Measurements from ENCODE around the gene MAST4.
"Not testable (repeated sequence)": the region's sequence is repeated elsewhere in the genome, so short reads cannot be mapped to it uniquely, and the experiment has no call there.

MAST4 gene

DNA sequence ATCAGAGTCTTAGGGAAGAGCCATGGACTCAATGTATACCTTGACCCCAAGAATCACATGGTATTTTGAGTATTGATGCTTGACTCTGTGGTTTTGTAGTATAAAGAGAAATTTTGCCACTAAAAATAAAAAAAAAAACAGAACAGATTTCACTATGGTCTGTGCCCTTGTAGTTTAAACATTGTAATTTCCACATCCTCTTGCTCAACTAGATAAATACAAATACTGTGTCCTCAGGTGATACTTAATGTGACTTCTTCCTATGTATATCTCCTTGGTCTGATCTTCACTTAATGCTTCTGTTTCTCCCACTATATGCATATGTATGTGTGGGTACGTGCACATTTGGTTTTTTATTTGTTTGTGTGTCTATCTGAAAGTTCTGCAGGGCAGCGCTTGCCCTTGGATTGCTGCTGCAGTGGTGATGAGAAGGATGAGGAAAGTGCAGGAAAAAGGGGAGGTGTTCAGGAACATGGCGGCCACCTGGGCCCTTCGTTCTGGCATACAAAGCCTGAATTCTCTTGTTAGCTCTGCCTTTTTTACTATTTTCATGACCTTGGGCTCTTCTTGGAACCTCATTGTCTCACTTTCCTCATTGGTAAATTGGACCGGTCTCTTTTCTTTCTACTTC, 222.2 kb downstream of the MAST4 start:
- no peak for DNase-seq

DNA sequence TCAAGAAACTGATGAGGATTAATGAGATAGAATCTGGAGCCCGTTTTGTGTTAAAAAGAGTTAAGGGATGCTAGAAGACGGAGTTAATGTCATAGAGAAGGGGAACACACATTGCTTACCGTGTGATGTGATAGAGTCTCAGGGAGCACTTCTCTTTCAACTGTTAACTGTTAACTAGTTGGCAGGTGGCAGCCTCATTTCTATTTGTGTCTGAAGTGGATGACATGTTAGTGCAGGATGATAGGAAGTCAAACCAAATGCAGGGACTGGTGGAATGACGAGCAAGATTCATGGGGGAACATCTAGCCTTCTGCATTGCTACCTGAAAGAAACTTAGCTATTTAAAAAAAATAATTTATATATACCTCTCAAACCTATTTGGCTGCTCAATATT, 222.7 kb downstream of the MAST4 start:
- DNase-seq, result no peak

DNA sequence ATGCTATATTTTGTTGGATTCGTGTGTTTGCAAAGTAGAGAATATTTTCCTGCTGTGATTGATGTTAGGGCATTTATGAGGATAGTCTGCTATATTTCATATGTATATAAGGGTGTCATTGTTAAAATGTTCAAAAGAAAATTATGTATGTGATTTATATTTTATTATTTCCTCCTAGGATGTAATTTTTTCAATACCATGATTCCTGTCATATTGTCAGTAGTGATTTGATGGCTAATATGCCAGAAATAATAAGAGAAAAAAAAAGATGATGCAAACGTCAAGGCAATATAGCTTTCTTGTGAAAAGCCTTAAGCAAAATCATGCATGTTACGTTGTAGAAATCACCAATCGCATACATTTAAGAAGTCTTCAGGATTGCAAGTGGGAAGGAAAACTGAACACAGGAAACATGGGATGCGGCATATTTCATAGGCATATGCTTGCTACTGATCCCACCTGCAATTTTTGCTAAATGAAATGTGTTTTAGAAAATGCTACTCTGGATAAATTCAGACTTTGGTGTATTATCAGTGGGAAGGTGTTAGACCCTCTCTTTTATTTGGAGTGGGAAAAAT, 224.5 kb downstream of the MAST4 start:
- DNase-seq, result no peak

DNA sequence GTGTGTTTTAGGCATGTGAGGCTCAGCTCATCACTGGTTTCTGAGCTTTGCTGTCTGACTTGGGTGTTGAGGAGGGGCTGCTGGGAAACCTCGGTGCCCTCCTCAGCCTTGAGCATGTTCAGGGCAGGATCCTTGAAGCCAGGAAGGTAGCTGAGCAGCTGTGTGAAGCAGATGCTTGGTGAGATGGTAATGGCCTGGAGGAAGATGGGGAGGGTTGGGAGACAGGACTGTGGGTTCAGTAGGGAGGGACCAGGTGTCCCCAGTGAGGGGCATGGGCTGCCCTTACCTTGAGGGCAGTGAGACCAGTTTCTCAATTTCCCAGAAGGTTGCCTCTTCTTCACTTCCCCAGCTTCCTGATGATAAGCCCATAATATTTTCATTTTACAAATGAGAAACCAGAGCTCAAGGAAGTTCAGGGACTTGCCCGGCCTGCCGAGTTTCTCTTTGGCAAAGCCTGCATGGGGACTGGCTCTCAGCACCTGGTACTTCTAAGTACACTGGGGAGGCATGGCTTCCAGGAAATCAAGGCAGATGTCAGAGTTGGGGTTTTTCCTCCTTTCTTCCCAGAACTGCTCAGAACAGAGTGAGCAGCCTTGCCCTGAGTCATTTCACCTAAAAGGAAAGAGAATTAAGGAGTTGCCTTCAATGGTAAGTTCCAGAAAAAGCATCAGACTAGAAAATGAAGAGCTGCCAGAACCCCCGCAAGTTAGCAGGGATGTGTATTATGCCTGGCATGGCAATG, 225.7 kb downstream of the MAST4 start:
- DNase-seq, result no peak

DNA sequence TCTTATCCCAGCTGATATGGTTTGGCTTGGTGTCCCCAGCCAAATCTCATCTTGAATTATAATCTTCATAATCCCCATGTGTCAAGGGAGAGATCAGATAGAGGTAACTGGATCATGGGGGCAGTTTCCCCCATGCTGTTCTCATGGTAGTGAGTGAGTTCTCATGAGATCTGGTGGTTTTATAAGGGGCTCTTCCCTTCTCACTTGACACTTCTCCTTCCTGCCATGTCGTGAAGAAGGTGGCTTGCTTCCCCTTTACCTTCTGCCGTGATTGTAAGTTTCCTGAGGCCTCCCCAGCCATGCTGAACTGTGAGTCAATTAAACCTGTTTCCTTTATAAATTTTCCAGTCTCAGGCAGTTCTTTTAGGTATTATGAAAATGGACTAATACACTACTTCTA, 226.7 kb downstream of the MAST4 start:
- not testable (repeated sequence) for DNase-seq

DNA sequence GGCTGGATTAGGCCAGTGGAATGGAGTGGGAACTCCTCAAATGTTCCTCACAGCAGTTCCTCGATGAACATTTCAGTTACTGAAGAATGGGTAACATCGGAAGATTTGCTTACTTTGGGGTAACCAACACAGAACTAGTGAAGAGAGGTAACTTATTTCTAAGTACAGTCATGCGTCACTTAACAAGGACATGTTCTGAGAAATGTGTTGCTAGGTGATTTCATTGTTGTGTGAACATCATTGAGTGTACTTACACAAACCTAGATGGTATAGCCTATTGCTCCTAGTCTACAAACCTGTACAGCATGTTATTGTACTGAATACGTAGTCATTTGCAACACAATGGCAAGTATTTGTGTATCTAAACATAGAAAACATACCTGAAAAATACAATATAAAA, 228.3 kb downstream of the MAST4 start:
- DNase-seq, result no peak

DNA sequence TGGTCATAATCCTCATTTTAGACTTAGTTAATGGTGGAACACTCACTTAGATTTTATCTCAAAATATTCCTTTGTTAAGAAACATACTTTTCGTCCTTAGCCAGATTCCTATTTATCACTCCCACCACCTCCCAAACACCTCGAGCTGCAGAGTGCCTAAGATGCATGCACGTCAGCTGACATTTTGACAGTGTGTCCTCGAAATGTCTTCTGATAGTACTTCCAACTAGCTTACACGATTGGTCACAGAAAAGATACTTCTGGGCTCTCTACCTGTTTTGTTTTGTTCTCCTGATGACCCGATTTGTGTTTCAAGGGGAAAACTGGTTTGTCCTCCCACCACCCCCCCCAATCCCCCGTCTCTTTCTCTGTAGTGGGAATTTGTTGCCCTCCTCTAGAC, 230.1 kb downstream of the MAST4 start:
- DNase-seq, result no peak

DNA sequence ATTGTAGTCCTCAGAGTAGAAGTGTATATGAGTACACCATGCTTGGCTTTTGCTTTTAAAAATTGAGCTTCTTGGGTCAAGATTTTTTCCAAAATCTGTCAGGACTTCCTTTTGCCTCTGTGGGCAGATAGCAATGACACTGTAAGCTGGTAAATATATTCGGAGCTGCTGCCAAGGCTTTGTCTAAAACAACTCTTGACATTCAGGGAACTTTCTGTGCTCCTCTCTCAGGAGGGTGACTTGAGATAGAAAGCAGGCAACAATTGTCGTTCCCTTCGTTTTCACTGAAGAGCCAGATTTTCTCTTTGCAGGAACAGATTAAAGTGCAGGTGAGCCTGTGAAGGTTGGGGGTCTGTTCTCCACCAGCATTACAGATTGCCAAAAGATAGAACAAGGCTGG, 230.5 kb downstream of the MAST4 start:
- no peak for DNase-seq

DNA sequence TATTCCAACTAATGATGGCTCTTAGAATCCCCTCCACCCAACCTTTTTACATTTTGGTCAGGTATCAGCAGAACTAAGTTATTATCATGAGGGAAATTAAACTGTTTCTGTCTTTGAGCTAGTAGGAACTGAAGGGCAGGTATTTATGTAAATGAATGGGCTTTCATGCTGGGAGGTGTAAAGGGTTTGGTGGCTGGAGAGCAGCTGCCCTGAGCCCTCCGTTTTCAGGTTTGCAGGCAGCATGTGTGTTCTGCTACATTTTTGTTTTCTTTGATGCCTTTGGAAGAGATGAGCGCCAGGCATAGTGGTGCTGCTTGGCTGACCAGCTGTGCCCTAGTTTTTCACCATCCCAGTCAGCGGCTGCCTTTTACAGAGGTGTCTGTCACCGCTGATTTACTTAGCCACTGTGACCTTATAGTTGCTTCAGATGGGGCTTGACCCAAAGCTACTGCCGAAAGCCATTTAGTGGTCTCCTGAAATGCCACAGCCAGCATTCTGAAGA, 231.9 kb downstream of the MAST4 start:
- DNase-seq, result no peak

DNA sequence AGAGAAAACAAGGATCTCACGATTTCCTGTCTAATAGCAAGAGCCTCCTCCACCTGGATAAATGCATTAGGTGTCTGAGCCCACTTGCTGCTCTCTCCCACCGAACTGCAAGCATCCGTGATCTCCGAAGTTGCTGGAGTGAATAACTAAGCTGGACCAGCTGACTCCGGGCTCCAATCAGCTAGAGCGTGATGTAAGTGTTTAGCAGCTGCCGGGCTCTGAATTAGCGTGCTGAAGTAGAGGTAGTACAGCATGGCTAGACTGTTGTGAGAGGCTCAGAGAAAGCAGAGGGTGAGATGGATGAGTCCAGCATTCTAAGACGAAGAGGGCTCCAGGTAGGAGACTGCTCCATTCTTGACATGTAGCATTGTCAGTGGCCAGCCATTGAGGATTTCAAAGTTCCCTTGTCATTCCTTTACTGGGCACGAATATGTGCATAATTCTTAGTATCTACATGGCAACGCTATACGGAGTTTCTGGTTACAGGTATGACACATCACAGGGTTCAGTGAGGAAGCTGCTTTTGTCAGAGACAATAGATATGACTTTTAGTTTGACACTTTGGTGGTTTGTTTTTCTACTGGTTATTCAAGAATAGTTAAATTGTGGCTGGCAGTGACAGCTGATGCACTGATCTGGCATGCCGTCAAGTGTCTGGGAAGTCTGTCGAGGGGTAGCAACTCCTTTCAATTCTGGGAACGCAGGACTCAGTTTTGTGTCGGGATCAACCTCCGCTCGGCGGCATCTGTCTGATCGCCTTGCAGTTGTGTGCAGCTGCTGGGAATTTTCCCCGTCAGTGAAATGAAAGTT, 232.6 kb downstream of the MAST4 start:
- no peak for DNase-seq

DNA sequence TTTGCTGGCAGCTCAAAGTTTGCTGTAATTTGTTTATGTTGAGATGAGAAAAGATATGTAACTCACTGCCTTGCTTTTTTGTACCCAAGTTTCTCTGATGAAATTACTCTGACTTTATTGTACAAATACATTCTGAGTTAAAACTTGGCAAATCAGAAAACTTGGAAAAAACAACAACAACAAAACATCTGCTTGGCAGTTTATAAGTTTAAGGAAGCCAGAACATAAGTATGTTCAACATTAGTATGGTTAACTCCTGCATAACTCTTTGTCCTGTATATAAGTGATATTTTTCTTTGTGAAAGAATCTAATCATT, 233.1 kb downstream of the MAST4 start:
- DNase-seq, result no peak

DNA sequence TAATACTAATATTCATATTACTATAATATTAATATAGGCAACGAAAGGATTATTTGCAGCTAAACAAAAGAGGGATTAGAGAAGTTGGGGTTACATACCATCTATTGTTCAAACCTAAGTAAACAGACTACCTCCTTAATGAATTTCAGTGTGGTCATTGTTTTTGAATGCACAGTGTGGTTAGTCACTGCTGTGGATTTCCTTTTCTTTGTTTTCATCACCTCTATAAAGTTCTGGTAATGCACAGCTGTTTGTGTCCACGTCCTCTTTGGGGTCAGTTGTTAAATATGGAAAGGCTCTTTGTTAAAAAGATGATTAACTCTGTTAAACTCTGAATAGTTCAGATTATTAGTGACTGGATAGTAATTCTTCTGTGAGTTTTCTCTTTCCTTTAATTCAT, 233.6 kb downstream of the MAST4 start:
- DNase-seq, result no peak

DNA sequence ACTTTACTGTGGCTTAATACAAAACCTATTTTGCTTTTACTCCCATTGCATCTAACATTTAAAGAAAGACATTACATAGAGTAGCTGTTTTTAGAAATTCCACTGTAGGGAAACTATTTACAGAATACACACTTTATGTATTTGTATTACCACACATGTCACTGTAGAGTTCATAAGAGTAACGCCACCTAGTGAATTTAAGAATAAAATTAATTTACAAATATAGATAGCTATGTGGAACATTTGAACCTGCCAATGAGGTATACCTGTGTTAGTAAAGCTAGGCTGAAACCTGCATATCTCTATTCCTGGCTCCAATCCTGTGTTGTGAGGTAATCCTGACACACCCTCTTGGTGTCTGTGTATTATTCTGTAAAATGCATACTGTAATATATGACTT, 234.4 kb downstream of the MAST4 start:
- no peak for DNase-seq

DNA sequence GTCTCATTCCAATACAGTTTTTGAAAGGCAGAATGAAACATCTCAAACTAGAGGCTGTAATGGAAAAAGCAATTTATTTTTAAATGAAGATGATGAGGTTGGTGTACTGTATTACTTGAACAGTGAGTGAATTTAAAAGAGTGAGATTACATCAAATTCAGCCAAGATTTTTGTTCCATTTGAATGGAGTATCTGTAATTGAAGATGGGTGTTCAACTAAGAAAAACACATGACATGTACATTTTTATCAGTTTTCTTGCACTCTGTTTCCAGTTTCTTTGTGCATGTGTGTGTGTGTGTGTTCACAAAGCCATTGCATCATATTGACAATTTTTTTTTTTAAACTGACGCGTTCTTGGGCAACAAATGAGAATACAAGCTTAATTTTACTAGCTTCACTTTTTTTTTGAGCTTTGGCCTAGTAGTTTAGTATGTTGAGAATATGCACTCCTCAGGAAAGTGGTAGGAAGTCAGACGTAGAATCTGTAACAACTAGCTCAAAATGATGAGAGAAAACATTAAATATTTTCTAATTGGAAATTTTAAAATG, 243.5 kb downstream of the MAST4 start:
- DNase-seq, result no peak

DNA sequence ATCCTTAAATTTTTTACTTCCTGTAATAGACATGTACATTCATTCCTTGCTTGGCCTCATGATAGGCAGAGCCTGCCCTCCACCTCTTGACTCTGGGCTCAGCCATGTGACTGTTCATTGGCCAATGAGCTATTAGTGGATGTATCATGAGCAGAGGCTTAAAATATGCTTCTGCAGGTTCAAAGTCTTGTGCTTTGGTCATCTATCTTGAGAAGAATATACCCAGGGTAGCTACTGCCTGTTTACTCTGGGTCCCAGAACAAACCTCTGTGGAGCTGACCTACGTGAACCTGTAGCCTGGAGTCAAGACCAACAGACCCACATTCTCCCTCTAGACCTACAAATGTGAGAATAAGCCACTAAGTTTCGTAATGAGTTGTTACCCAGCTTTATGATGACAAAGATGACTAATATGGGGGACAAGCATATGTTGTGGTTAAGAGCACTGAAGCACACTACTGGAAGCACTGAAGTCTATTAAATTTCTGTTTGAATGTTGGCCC, 244.4 kb downstream of the MAST4 start:
- peak; percentile 73 for DNase-seq

DNA sequence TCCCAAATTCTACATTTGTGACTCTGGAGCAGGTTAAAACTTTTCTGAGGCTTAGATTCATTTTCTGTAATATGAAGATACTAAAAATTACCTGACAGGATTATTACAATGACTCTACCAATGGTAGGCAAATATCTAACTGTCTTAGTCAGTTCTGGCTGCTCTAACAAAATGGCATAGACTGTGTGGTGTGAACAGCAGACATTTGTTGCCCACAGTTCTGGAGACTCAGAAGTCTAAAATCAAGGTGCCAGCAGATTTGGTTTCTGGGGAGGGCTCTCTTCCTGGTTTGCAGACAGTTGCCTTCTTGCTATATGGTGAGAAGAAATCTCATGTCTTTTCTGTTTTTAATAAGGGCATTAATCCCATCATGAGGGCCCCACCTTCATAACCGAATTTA, 245.1 kb downstream of the MAST4 start:
- no peak for DNase-seq

DNA sequence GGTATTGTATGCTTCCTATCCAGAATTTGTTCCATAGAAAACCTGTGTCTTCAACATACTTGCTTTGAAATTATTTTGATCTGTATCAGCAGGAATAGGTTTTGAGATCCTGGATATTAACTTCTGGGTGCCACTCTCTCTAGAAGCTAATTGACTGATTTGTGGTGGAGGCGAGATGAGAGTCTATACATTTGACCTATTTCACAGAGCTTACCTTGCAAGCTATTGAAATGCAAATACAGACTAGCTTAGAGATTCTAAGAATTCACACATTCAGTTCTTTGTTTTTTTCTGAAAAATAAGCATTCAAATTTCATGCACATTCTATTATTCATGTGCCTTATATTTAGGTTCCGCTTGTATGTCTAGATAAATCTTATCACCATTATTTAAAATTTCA, 246.3 kb downstream of the MAST4 start:
- no peak for DNase-seq

DNA sequence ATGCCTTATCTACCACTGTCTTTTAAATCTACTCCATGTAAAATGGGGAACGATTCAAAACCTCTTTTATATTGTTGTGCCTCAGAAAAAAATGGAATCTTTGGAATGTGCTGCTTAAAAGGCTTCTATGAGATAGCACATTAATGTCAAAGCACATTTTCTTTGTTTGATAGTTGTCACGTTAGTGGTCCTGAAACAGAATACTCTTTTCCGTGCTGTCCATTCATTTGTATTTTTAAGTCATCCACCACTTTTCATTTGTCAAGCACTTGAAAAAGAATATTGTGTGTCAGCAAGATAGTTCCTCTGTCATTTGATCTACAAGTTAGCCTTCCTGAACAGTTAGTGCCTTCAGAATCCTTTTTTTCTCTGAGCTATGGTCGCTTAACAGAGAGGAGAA, 246.9 kb downstream of the MAST4 start:
- DNase-seq, result no peak

DNA sequence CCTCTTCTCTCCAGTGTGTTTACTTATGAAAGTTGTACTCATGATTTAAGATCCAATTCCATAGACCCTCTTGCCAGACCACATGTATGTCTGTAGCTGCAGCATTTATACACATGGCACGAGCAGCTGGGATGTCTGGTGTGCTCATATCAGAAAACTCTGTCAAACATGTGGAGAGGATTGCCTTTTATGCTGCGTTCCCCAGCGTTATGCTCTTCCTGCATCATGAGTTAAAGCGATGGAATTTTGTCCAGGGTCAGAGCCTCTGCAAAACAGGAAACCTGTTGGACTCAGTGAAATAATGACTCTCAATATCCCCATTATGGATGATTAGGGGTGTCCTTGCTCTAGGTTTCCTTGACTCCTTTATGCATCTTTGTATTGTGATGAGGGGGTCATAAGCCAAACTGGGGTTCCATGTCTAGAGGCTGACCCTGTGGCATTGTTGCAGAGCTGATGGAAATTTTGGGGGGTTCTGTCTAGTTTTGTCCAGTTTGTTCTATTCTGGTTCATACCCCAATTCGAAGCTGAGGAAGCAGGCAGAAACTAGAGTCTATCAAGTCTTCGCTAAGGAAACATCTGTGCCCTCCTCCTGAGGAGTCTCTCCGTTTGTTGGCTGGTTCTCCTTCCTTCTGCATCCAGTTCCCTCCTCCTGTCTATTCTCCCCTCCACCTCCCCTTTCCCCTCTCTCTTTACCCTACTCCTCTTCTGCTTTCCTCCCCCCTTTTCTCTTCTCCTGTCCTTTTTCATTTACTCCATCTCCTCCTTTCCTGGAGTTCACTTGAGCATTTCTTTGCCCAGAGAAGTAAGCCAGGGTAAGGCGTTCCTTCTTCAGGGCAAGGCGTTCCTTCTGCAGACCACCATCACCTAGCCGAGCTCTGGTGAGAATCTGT, 252.8 kb downstream of the MAST4 start:
- no peak for DNase-seq

DNA sequence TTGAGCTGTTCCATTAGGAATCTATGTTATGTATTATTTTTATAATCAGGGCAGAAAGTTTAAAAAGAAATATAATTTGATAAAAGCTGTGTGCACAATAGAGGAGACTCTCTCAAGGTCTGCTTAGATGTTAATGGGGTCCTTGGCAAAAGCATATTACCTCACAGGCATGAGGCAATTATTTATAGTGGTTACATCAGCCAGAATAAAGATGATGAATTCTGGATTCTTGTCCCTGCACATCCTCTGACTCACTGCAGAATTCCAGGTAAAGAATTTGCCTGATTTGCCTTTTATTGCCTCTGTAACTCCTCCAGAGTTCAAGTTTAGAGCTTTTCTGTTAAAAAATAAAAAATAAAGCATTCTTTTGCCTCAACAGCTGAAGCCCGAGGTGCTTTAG, 253.6 kb downstream of the MAST4 start:
- DNase-seq, result no peak

DNA sequence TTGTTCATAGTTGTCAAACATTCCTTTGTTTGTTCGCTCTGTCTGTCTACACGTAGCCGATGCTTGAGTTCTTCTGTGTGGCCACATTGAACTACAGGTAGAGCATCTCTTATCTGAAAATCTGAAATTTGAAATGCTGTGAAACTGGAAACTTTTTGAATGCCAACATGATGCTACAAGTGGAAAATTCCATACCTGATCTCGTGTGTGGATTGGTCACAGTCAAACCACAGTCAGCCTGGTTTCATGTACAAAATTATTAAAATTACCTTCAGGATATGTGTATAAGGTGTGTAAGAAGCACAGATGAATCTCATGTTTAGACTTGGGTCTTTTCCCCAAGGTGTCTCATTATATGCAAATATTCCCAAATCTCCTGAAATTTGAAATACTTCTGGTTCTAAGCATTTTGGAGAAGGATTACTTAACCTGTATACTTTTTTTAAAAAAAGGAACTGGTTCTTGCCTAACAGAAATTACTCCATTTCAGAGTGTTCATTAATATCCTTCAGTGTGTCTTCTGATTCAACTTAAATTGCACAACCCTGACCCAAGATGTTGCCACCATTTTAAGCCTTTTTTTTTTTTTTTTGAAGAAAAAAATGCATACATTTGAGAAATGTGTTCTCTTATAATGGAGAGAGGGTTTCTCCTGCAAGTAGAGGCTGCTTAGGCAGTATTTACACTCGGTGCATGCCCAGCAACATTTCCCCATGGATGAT, 254.3 kb downstream of the MAST4 start:
- peak; percentile 93 for DNase-seq

Data from SIG-M5 (cell line).